ENCODE results near the gene ABHD12. TPM values are rescaled to one million over a fixed set of nuclear protein-coding genes. Genes with fewer than 3 reads are reported as not detected.

Gene ABHD12
- total and polyA plus RNA-seq, 4 donors = 46.1 to 108 (median 86.6) TPM

GRCh38 chr20:25293507-25293906 is 97.1 kb downstream of the ABHD12 start:
- no peaks in the 10 kb centered on the region for H3K9me3 ChIP-seq (ENCODE audit: control insufficient read depth, insufficient read depth, low read length)
- H3K27ac ChIP-seq (ENCODE audit: low read depth, low read length) = no peak overlapping the region
- H3K36me3 ChIP-seq (ENCODE audit: control insufficient read depth, insufficient read depth, low read length) = peaks cover 94% of the 10 kb centered on the region
- no peak for DNase-seq (ENCODE audit: low read depth in 4 of 6, low spot score in 6 of 6)
- no peaks in the 10 kb centered on the region for H3K27me3 ChIP-seq (ENCODE audit: control insufficient read depth, insufficient read depth, low read length)
- peaks cover 30% of the 10 kb centered on the region for H3K4me1 ChIP-seq (ENCODE audit: control insufficient read depth, insufficient read depth, low read length)
- H3K4me3 ChIP-seq (ENCODE audit: low read depth, low read length) = no peak overlapping the region
- 85% methylated on average over 10 of the region's 10 CpGs for WGBS (ENCODE audit: insufficient coverage)

- 94% methylated on average over 35 of the region's 35 CpGs for WGBS (ENCODE audit: insufficient coverage)
- no peak overlapping the region for H3K4me3 ChIP-seq (ENCODE audit: low read depth, low read length)
- H3K4me1 ChIP-seq (ENCODE audit: control insufficient read depth, insufficient read depth, low read length) = peaks cover 27% of the 10 kb centered on the region
- DNase-seq (ENCODE audit: low read depth in 4 of 6, low spot score in 6 of 6) = no peak
- no peak overlapping the region for H3K27ac ChIP-seq (ENCODE audit: low read depth, low read length)
- peaks cover 95% of the 10 kb centered on the region for H3K36me3 ChIP-seq (ENCODE audit: control insufficient read depth, insufficient read depth, low read length)
- no peaks in the 10 kb centered on the region for H3K9me3 ChIP-seq (ENCODE audit: control insufficient read depth, insufficient read depth, low read length)
- no peaks in the 10 kb centered on the region for H3K27me3 ChIP-seq (ENCODE audit: control insufficient read depth, insufficient read depth, low read length)
Measured at GRCh38 chr20:25292176-25292891, 98.3 kb downstream of the ABHD12 start.

- DNase-seq (ENCODE audit: low read depth in 4 of 6, low spot score in 6 of 6) = no peak
- H3K27ac ChIP-seq (ENCODE audit: low read depth, low read length) = no peak overlapping the region
- peaks cover 95% of the 10 kb centered on the region for H3K36me3 ChIP-seq (ENCODE audit: control insufficient read depth, insufficient read depth, low read length)
- WGBS (ENCODE audit: insufficient coverage) = 93% methylated on average over 23 of the region's 26 CpGs
- H3K4me1 ChIP-seq (ENCODE audit: control insufficient read depth, insufficient read depth, low read length) = peaks cover 22% of the 10 kb centered on the region
- no peaks in the 10 kb centered on the region for H3K9me3 ChIP-seq (ENCODE audit: control insufficient read depth, insufficient read depth, low read length)
- no peak overlapping the region for H3K4me3 ChIP-seq (ENCODE audit: low read depth, low read length)
- H3K27me3 ChIP-seq (ENCODE audit: control insufficient read depth, insufficient read depth, low read length) = no peaks in the 10 kb centered on the region
Measured at GRCh38 chr20:25291432-25292133, 99.1 kb downstream of the ABHD12 start.

- no peak for DNase-seq (ENCODE audit: low read depth in 4 of 6, low spot score in 6 of 6)
- Histone ChIP-seq H3K27ac (ENCODE audit: low read depth, low read length) (no peak overlapping the region), H3K27me3 (ENCODE audit: control insufficient read depth, insufficient read depth, low read length) (no peaks in the 10 kb centered on the region), H3K9me3 (ENCODE audit: control insufficient read depth, insufficient read depth, low read length) (no peaks in the 10 kb centered on the region), H3K4me3 (ENCODE audit: low read depth, low read length) (no peak overlapping the region), H3K36me3 (ENCODE audit: control insufficient read depth, insufficient read depth, low read length) (peaks cover 94% of the 10 kb centered on the region), H3K4me1 (ENCODE audit: control insufficient read depth, insufficient read depth, low read length) (peaks cover 15% of the 10 kb centered on the region)
- WGBS (ENCODE audit: insufficient coverage) = 93% methylated on average over 22 of the region's 22 CpGs
Measured at GRCh38 chr20:25290646-25291431, 99.8 kb downstream of the ABHD12 start.

GRCh38 chr20:25289886-25290597 is 100.6 kb downstream of the ABHD12 start:
- Histone ChIP-seq H3K36me3 (ENCODE audit: control insufficient read depth, insufficient read depth, low read length) (peaks cover 94% of the 10 kb centered on the region), H3K27me3 (ENCODE audit: control insufficient read depth, insufficient read depth, low read length) (no peaks in the 10 kb centered on the region)
- 94% methylated on average over 22 of the region's 24 CpGs for WGBS (ENCODE audit: insufficient coverage)

GRCh38 chr20:25288291-25289181 is 102.1 kb downstream of the ABHD12 start:
- Histone ChIP-seq H3K36me3 (ENCODE audit: control insufficient read depth, insufficient read depth, low read length) (peaks cover 94% of the 10 kb centered on the region), H3K27ac (ENCODE audit: low read depth, low read length) (no peak overlapping the region), H3K4me1 (ENCODE audit: control insufficient read depth, insufficient read depth, low read length) (no peaks in the 10 kb centered on the region), H3K4me3 (ENCODE audit: low read depth, low read length) (no peak overlapping the region), H3K9me3 (ENCODE audit: control insufficient read depth, insufficient read depth, low read length) (no peaks in the 10 kb centered on the region), H3K27me3 (ENCODE audit: control insufficient read depth, insufficient read depth, low read length) (no peaks in the 10 kb centered on the region)
- no peak for DNase-seq (ENCODE audit: low read depth in 4 of 6, low spot score in 6 of 6)
- WGBS (ENCODE audit: insufficient coverage) = 96% methylated on average over 21 of the region's 22 CpGs

More at GRCh38 chr20:25289886-25290597, 100.6 kb downstream of the ABHD12 start:
- H3K9me3 ChIP-seq (ENCODE audit: control insufficient read depth, insufficient read depth, low read length) = no peaks in the 10 kb centered on the region
- H3K4me1 ChIP-seq (ENCODE audit: control insufficient read depth, insufficient read depth, low read length) = peaks cover 9% of the 10 kb centered on the region
- DNase-seq (ENCODE audit: low read depth in 4 of 6, low spot score in 6 of 6) = no peak
- no peak overlapping the region for H3K27ac ChIP-seq (ENCODE audit: low read depth, low read length)
- H3K4me3 ChIP-seq (ENCODE audit: low read depth, low read length) = no peak overlapping the region

- Histone ChIP-seq H3K27me3 (ENCODE audit: control insufficient read depth, insufficient read depth, low read length) (no peaks in the 10 kb centered on the region), H3K36me3 (ENCODE audit: control insufficient read depth, insufficient read depth, low read length) (peaks cover 94% of the 10 kb centered on the region), H3K4me3 (ENCODE audit: low read depth, low read length) (no peak overlapping the region), H3K9me3 (ENCODE audit: control insufficient read depth, insufficient read depth, low read length) (no peaks in the 10 kb centered on the region), H3K27ac (ENCODE audit: low read depth, low read length) (no peak overlapping the region), H3K4me1 (ENCODE audit: control insufficient read depth, insufficient read depth, low read length) (no peaks in the 10 kb centered on the region)
- 92% methylated on average over 11 of the region's 16 CpGs for WGBS (ENCODE audit: insufficient coverage)
- no peak for DNase-seq (ENCODE audit: low read depth in 4 of 6, low spot score in 6 of 6)
Measured at GRCh38 chr20:25287631-25288290, 102.9 kb downstream of the ABHD12 start.

- Histone ChIP-seq H3K27ac (ENCODE audit: low read depth, low read length) (no peak overlapping the region), H3K27me3 (ENCODE audit: control insufficient read depth, insufficient read depth, low read length) (no peaks in the 10 kb centered on the region), H3K9me3 (ENCODE audit: control insufficient read depth, insufficient read depth, low read length) (no peaks in the 10 kb centered on the region), H3K4me3 (ENCODE audit: low read depth, low read length) (no peak overlapping the region), H3K36me3 (ENCODE audit: control insufficient read depth, insufficient read depth, low read length) (peaks cover 94% of the 10 kb centered on the region), H3K4me1 (ENCODE audit: control insufficient read depth, insufficient read depth, low read length) (no peaks in the 10 kb centered on the region)
- WGBS (ENCODE audit: insufficient coverage) = 89% methylated on average over 12 of the region's 12 CpGs
- no peak for DNase-seq (ENCODE audit: low read depth in 4 of 6, low spot score in 6 of 6)
Measured at GRCh38 chr20:25286917-25287316, 103.7 kb downstream of the ABHD12 start.
